NCI-H2196 (cell line): Measurements from ENCODE around the gene GMEB2.
"Not testable (repeated sequence)": the region's sequence is repeated elsewhere in the genome, so short reads cannot be mapped to it uniquely, and the experiment has no call there.

Experiments used
- DNase-seq: peaks from one replicate; lab custom pipeline; 2025; ENCODE audit not compliant: unreplicated experiment; lab: John Stamatoyannopoulos, UW

Gene GMEB2

GRCh38 chr20:63617092-63617875 lies 9.6 kb downstream of the GMEB2 start:
- DNase-seq, result no peak

- DNase-seq, result not testable (repeated sequence)
Measured at GRCh38 chr20:63613863-63614594, 12.9 kb downstream of the GMEB2 start.

- no peak for DNase-seq
Measured at GRCh38 chr20:63612276-63612931, 14.5 kb downstream of the GMEB2 start.

- DNase-seq, result no peak
Measured at GRCh38 chr20:63611646-63612045, 15.3 kb downstream of the GMEB2 start.

GRCh38 chr20:63610581-63611435 lies 16.1 kb downstream of the GMEB2 start:
- no peak for DNase-seq

- DNase-seq, result no peak
Measured at GRCh38 chr20:63606686-63607085, 20.2 kb downstream of the GMEB2 start.

- no peak for DNase-seq
Measured at GRCh38 chr20:63602321-63602720, 24.6 kb downstream of the GMEB2 start.

GRCh38 chr20:63601679-63602078 lies 25.2 kb downstream of the GMEB2 start:
- DNase-seq, result not testable (repeated sequence)

GRCh38 chr20:63599396-63600050 lies 27.4 kb downstream of the GMEB2 start:
- DNase-seq, result no peak

- DNase-seq, result no peak
Measured at GRCh38 chr20:63598479-63599395, 28.2 kb downstream of the GMEB2 start.

GRCh38 chr20:63597651-63598478 lies 29.0 kb downstream of the GMEB2 start:
- DNase-seq, result no peak

- DNase-seq, result no peak
Measured at GRCh38 chr20:63596423-63596822, 30.5 kb downstream of the GMEB2 start.

GRCh38 chr20:63595416-63596127 lies 31.3 kb downstream of the GMEB2 start:
- DNase-seq, result no peak

- DNase-seq, result no peak
Measured at GRCh38 chr20:63594043-63594561, 32.8 kb downstream of the GMEB2 start.

- no peak for DNase-seq
Measured at GRCh38 chr20:63592661-63593060, 34.2 kb downstream of the GMEB2 start.

- no peak for DNase-seq
Measured at GRCh38 chr20:63591786-63592355, 35.0 kb downstream of the GMEB2 start.

- DNase-seq, result no peak
Measured at GRCh38 chr20:63591147-63591533, 35.8 kb downstream of the GMEB2 start.
